GM19324 (cell line): ENCODE measurements around the gene YIPF7.

ENCODE experiments used
- ATAC-seq: cut with Tn5 transposase; IDR thresholded peaks from one replicate; pipeline ENCODE4 v1.9.1; 2021; ENCODE audit warnings: mild to moderate bottlenecking, moderate library complexity; ENCODE audit not compliant: unreplicated experiment, low FRiP score

Gene YIPF7

GRCh38 chr4:44651425-44651824, at the start of gene YIPF7:
Gene YIPF7, minus strand, starts transcription at chr4:44651625. Its CDS starts 1,525 bp downstream, at chr4:44650100.
- no peak for ATAC-seq

DNA sequence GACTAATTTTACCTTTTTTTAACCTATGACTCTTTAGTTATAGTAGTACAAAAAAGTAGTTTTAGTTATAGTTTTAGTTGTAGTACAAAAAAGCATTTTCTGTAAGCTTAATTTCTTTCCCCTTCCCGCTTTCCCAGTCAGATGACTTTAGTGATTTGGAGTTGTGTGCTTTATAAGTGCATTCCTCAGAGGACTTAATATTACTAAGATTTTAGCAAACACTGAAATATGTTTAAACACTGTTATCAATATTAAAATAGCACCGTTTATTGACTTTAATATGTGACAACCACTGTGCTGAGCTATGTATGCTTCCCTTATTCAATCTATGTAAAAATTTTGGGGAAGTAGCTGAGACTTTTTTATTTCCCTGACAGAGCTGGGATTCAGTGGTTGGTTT, 49.6 kb upstream of the YIPF7 start:
- ATAC-seq = no peak

GRCh38 chr4:44700427-44700826, 49.0 kb upstream of the YIPF7 start:
- no peak for ATAC-seq

GRCh38 chr4:44684648-44685047, 33.2 kb upstream of the YIPF7 start:
- ATAC-seq = no peak

- ATAC-seq = no peak
Observed at GRCh38 chr4:44679060-44679459, 27.6 kb upstream of the YIPF7 start.

- peak; percentile 99 for ATAC-seq
Observed at GRCh38 chr4:44678094-44679041, 26.9 kb upstream of the YIPF7 start, which contains the start of gene GUF1. Gene GUF1, plus strand, starts transcription at chr4:44678420. Its CDS starts 203 bp downstream, at chr4:44678623.

- ATAC-seq = no peak
Observed at GRCh38 chr4:44675366-44675765, 23.9 kb upstream of the YIPF7 start.

DNA sequence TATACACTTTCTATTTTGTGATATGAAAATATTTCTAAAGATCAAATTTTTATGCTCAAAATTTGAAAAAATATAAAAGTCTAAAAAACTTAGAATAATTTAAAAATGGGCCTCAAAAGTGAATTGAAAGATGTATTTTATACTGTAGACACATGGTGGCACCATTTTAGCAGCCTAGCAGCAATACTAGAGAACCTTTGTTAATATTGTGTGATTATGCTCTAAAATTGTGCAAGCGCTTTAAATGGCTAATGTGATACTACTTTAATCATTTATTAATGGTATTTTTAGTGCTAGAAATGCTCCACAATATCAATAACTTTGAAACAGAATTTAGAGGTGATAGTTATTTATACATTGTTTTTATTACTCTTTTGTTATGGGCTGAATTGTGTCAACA, 23.0 kb upstream of the YIPF7 start:
- no peak for ATAC-seq

- no peak for ATAC-seq
Observed at GRCh38 chr4:44671636-44672035, 20.2 kb upstream of the YIPF7 start.

- no peak for ATAC-seq
Observed at GRCh38 chr4:44670506-44671199, 19.2 kb upstream of the YIPF7 start.

DNA sequence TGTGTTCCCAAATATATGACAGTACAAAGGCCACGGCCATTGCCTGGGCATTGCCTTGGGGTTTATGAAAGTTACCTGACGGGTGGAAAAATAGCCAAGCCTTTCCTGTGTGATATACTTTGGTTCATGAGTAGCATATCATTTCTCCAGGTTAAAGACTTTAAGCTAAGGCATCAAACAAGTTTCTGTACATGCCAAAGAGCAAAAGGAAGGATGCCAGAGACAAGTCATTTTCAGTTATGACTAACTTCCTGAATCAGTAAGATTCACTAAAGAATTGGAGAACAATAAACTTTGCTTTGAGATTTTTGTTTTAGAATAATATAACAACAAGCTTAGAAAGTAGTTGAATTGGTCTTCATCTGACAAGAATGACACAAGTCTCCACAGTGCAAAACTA, 17.1 kb upstream of the YIPF7 start:
- no peak for ATAC-seq

DNA sequence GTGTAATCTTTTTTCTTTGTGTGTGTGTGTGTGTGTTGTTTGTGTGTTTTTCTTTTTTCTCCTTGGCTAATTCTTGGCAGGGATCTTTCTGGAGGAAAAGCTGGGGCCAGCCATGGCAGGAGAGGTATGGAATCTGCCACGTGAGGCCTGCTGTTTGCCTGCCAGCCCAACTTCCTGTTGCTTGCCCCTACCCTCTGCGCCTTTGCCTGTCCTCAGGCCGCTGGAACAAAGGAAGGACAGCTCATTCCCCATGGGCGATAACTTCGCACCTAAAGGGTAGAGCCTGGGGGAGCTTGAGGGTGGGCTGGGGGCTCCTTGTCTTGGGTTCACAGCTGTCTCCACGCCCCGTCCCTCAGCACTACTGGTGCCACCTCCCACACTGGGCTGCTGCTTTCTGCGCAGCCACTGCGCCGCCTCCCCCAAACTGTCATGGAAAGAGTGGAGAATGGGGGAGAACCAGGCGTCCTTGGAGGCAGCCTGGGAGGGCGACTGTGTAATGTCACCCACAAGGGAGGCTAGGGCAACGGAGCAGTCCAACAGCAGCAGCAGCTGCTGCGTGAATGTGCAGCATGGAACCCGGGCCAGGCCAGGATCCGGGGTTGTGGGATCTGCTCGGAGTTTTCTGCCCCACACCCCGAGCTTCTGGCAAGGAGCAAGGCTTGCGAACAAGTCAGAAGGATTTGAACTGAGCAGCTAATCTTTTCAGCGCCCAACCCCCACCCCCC, 12.3 kb upstream of the YIPF7 start:
- ATAC-seq = no peak

GRCh38 chr4:44662623-44663005, 11.2 kb upstream of the YIPF7 start:
- ATAC-seq = peak; percentile 87

DNA sequence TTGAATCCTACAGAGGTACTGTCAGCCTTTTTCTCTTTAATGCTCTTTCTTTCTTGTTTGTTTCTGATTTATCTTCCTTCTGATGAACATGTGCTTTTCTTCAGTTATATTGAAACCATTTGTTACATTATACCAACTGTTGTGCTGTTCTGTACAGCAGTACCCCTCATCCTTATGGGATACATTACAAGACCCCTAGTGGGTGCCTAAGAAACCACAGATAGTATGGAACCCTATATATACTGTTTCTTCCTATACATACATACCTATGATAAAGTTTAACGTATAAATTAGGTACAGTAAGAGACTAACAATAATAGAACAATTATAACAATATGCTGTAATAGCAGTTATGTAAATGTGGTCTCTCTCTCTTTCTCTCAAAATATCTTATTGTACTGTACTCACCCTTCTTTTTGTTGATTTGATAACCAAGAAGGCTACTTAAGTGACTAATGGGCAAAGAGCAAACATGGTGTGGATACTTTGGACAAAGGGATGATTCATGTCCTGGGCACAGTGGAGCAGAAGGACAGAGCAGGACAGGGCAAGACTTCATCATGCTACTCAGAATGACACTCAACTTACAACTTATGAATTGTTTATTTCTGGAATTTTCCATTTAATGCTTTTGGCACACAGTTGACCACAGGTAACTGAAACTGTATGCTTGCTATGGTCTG, 10.7 kb upstream of the YIPF7 start:
- peak; percentile 29 for ATAC-seq

DNA sequence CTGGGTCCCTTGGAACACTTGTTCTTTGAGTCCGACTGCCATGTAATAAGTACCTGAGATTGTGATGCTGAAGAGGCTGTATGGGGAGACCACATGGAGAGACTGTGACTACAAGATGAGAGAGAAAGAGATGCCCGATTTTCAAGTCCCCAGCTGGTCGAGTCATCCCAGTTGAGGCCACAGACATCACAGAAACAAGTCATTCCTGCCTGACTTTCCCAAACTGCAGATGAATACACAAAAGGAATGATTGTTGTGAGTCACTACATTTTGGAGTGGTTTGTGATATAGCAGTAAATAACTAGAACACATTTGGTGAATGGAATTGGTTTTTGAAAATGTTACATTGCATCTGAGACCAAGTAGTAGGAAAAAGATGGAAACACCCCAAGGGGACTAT, 9.0 kb upstream of the YIPF7 start:
- ATAC-seq = no peak

GRCh38 chr4:44652002-44652401, 577 bp upstream of the YIPF7 start:
- no peak for ATAC-seq

DNA sequence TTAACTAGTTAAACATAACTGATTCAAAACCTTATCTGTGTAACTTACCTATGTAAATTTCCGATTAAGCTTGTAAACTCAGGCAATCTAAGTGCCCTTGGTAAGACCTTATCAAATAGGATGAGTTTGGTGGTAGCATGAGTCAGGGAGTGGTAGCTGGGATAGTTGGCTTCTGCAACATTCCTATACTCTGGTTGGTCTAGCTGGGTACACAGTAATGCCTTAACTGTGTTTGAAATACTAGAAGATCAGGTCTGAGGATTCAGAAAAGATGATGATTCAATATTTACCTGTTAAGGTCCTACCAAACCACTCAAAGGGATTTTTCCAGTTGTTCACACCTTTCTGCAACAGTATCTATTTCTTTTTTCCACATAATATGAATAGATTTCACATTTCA, 5.3 kb downstream of the YIPF7 start:
- no peak for ATAC-seq

DNA sequence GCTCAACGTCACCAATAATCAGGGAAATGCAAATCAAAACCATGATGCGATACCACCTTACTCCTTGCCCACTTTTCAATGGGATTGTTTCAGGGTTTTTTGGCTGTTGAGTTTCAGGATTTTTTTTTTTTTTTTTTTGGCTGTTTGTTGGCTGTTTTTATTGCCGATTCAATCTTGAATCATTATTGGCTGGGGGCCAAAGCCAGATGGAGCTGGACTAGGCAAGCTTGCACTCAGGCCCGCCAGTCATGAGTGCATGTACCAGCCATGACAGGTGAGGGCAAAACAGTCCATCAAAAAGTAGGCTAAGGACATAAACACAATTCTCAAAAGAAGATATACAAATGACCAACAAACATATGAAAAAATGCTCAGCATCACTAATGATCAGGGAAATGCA, 13.3 kb downstream of the YIPF7 start:
- ATAC-seq = no peak

DNA sequence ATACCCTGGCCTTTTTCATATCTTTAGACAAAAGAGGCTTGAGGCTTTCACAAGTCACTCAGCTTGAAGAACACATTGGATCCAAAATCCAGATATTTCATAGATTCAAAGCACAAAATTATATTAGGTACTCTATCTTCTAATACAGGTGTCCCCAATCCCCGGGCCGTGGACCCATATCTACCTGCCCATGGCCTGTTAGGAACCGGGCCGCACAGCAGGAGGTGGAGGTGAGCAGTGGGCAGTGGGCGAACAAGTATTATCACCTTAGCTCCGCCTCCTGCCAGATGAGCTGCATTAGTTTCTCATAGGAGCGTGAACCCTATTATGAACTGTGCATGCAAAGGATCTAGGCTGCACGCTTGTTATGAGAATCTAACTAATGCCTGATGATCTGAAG, 18.7 kb downstream of the YIPF7 start:
- ATAC-seq = no peak

GRCh38 chr4:44632089-44632488, 19.3 kb downstream of the YIPF7 start:
- ATAC-seq = no peak
